GM23338 (cell line): ENCODE measurements around the gene CCDC122. TPM values are rescaled to one million over a fixed set of nuclear protein-coding genes. Genes with fewer than 3 reads are reported as not detected.

ENCODE experiments used
- ATAC-seq: fragments of 200-7000 bp; cut with Tn5 transposase; 3 replicates; pipeline ENCODE4 v1.9.1; 2020
- DNase-seq: peaks from one replicate; pipeline ENCODE4 v3.0.0-alpha.2; 2015; ENCODE audit warnings: low spot score
- H2AFZ ChIP-seq: fragments of 200-600 bp; sonication (generic); 2 replicates; pipeline ENCODE4 v1.8.0; 2016; ENCODE audit warnings: antibody characterized with exemption, mild to moderate bottlenecking, moderate library complexity
- H3F3A ChIP-seq: fragments of 200-600 bp; sonication (generic); replicated peaks from 2 replicates; pipeline ENCODE4 v1.8.0; 2017; ENCODE audit warnings: antibody characterized with exemption, mixed run types, low read depth
- H3K27ac ChIP-seq: fragments of 200-600 bp; sonication (generic); 2 replicates; pipeline ENCODE4 v1.6.1; 2016; ENCODE audit warnings: low read depth
- H3K27me3 ChIP-seq: fragments of 200-600 bp; sonication (generic); 2 replicates; pipeline ENCODE4 v1.8.0; 2016; ENCODE audit warnings: mild to moderate bottlenecking, mixed run types, moderate library complexity; ENCODE audit not compliant: insufficient read depth
- H3K36me3 ChIP-seq: fragments of 200-600 bp; sonication (generic); 2 replicates; pipeline ENCODE4 v1.8.0; 2016; ENCODE audit warnings: mild to moderate bottlenecking; ENCODE audit not compliant: insufficient read depth
- H3K4me1 ChIP-seq: fragments of 200-600 bp; sonication (generic); 2 replicates; pipeline ENCODE4 v1.8.0; 2016; ENCODE audit warnings: mild to moderate bottlenecking, moderate library complexity; ENCODE audit not compliant: insufficient read depth
- H3K4me2 ChIP-seq: fragments of 200-600 bp; sonication (generic); 2 replicates; pipeline ENCODE4 v1.7.1; 2017; ENCODE audit warnings: mixed run types
- H3K4me3 ChIP-seq: fragments of 200-600 bp; sonication (generic); 2 replicates; pipeline ENCODE4 v1.6.1; 2016; ENCODE audit warnings: mixed run types
- H3K79me2 ChIP-seq: fragments of 200-600 bp; sonication (generic); replicated peaks from 2 replicates; pipeline ENCODE4 v1.8.0; 2017; ENCODE audit warnings: mild to moderate bottlenecking; ENCODE audit not compliant: insufficient read depth
- H3K9me2 ChIP-seq: fragments of 200-600 bp; sonication (generic); 2 replicates; pipeline ENCODE4 v1.8.0; 2017; ENCODE audit not compliant: insufficient read depth
- H4K20me1 ChIP-seq: fragments of 200-600 bp; sonication (generic); replicated peaks from 2 replicates; pipeline ENCODE4 v1.8.0; 2017; ENCODE audit warnings: mild to moderate bottlenecking; ENCODE audit not compliant: insufficient read depth
- H3K27ac Mint-ChIP-seq: 2 replicates; pipeline ENCODE4 v1.8.0; 2020; ENCODE audit warnings: inconsistent platforms, mild to moderate bottlenecking, moderate library complexity, mixed read lengths
- H3K27me3 Mint-ChIP-seq: 3 replicates; pipeline ENCODE4 v1.8.0; 2022; ENCODE audit warnings: low read depth, mild to moderate bottlenecking, moderate library complexity, mixed read lengths, inconsistent platforms; ENCODE audit not compliant: insufficient read depth, poor library complexity
- H3K36me3 Mint-ChIP-seq: 3 replicates; pipeline ENCODE4 v1.8.0; 2021; ENCODE audit warnings: low read depth, mild to moderate bottlenecking, inconsistent platforms, moderate library complexity, mixed read lengths
- H3K4me1 Mint-ChIP-seq: 3 replicates; pipeline ENCODE4 v1.8.0; 2020; ENCODE audit warnings: mild to moderate bottlenecking, inconsistent platforms, mixed read lengths
- H3K4me3 Mint-ChIP-seq: 3 replicates; pipeline ENCODE4 v1.8.0; 2021; ENCODE audit warnings: moderate library complexity, mild to moderate bottlenecking, inconsistent platforms, mixed read lengths
- H3K9me3 Mint-ChIP-seq: 3 replicates; pipeline ENCODE4 v1.8.0; 2020; ENCODE audit warnings: moderate library complexity, mild to moderate bottlenecking, inconsistent platforms, mixed read lengths
- ETS1 ChIP-seq: IDR thresholded peaks from 2 replicates; pipeline ENCODE4 v1.6.1; 2016; ENCODE audit warnings: antibody characterized with exemption
- EZH2phosphoT487 ChIP-seq: fragments of 200-600 bp; sonication (generic); IDR thresholded peaks from one replicate; pipeline ENCODE4 v1.8.1; 2018; ENCODE audit warnings: antibody characterized with exemption; ENCODE audit not compliant: unreplicated experiment
- POLR2AphosphoS5 ChIP-seq: IDR thresholded peaks from 2 replicates; pipeline ENCODE4 v1.6.1; 2016; ENCODE audit warnings: antibody characterized with exemption, low read depth
- STAT1 ChIP-seq: IDR thresholded peaks from one replicate; pipeline ENCODE4 v1.6.1; 2016; ENCODE audit warnings: antibody characterized with exemption; ENCODE audit not compliant: unreplicated experiment
- ZNF114 ChIP-seq: fragments of 250-450 bp; sonication (Bioruptor Pico); IDR thresholded peaks from 2 replicates; pipeline ENCODE4 v1.5.0; 2020; ENCODE audit warnings: mild to moderate bottlenecking, moderate library complexity
- ZNF462 ChIP-seq: fragments of 250-450 bp; sonication (Bioruptor Pico); IDR thresholded peaks from 2 replicates; pipeline ENCODE4 v1.5.0; 2020; ENCODE audit warnings: mild to moderate bottlenecking, moderate library complexity
- polyA plus RNA-seq: library from polyadenylated mRNA; unstranded; fragments of >200 nt; fragmentation: Nextera tagmentation; extraction: Ambion mirVana; gene quantifications from 2 replicates; pipeline ENCODE4 v1.2.1, GENCODE V29; 2016
- total RNA-seq: library from RNA; depleted of rRNA; stranded (reverse); fragments of >200 nt; shearing (Covaris generic); gene quantifications from 2 replicates; pipeline ENCODE4 v1.2.3, GENCODE V29; 2014
- TF ChIP-seq, protein P1 (sequence below), 2 experiments: fragments of 200-600 bp in 1 of 2; sonication (generic) in 1 of 2; conservative IDR thresholded peaks; 2 replicates each; pipeline versions ENCODE4 v1.5.1 to v1.6.1; 2016 to 2017; ENCODE audit warnings: antibody characterized with exemption in 2 of 2, low read depth in 2 of 2, mild to moderate bottlenecking in 2 of 2, moderate library complexity in 1 of 2

CCDC122 gene
- total and polyA plus RNA-seq, 2 experiments from 2014 or later, result 7.5 to 30.6 TPM

GRCh38 chr13:43877766-43878165 is 1.8 kb downstream of the CCDC122 start:
- H3K4me1 ChIP-seq, result peaks cover 27% of the 10 kb centered on the region
- DNase-seq, result no peak
- peak overlapping the region; percentile 73 for H3K4me3 ChIP-seq
- no peaks in the 10 kb centered on the region for H3K9me3 Mint-ChIP-seq
- no peaks in the 10 kb centered on the region for H3F3A ChIP-seq
- no peaks in the 10 kb centered on the region; the same call in 1 of the 2 replicates for H3K79me2 ChIP-seq
- H3K4me3 Mint-ChIP-seq, result peak overlapping the region; percentile 85
- H4K20me1 ChIP-seq, result no peaks in the 10 kb centered on the region
- peaks cover 13% of the 10 kb centered on the region for H3K27me3 ChIP-seq
- H3K4me1 Mint-ChIP-seq, result peaks cover 34% of the 10 kb centered on the region
- no peak overlapping the region for H3K27ac ChIP-seq
- no peaks in the 10 kb centered on the region for H3K36me3 ChIP-seq
- H3K27me3 Mint-ChIP-seq, result peaks cover 5% of the 10 kb centered on the region
- H3K36me3 Mint-ChIP-seq, result no peaks in the 10 kb centered on the region
- no peak overlapping the region for H3K27ac Mint-ChIP-seq
- H3K4me2 ChIP-seq, result peak overlapping the region; percentile 94
- H2AFZ ChIP-seq, result no peak overlapping the region
- H3K9me2 ChIP-seq, result no peaks in the 10 kb centered on the region
- TF ChIP-seq POLR2AphosphoS5 (no peak), ZNF114 (CRISPR knock-in tag) (no peak), ETS1 (0 out of 2 replicates have a peak, but pooled peaks have one; percentile 49), STAT1 (no peak), ZNF462 (CRISPR knock-in tag) (no peak), EZH2phosphoT487 (no peak)
- TF ChIP-seq, protein P1, sequence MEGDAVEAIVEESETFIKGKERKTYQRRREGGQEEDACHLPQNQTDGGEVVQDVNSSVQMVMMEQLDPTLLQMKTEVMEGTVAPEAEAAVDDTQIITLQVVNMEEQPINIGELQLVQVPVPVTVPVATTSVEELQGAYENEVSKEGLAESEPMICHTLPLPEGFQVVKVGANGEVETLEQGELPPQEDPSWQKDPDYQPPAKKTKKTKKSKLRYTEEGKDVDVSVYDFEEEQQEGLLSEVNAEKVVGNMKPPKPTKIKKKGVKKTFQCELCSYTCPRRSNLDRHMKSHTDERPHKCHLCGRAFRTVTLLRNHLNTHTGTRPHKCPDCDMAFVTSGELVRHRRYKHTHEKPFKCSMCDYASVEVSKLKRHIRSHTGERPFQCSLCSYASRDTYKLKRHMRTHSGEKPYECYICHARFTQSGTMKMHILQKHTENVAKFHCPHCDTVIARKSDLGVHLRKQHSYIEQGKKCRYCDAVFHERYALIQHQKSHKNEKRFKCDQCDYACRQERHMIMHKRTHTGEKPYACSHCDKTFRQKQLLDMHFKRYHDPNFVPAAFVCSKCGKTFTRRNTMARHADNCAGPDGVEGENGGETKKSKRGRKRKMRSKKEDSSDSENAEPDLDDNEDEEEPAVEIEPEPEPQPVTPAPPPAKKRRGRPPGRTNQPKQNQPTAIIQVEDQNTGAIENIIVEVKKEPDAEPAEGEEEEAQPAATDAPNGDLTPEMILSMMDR (conservative IDR thresholded peaks at IDR 0.05; ENCODE audit: low read depth in 2 of 2), result no peak
- ATAC-seq, result no peak
